ENCODE measurements around the gene LRP1B.

Gene LRP1B

DNA sequence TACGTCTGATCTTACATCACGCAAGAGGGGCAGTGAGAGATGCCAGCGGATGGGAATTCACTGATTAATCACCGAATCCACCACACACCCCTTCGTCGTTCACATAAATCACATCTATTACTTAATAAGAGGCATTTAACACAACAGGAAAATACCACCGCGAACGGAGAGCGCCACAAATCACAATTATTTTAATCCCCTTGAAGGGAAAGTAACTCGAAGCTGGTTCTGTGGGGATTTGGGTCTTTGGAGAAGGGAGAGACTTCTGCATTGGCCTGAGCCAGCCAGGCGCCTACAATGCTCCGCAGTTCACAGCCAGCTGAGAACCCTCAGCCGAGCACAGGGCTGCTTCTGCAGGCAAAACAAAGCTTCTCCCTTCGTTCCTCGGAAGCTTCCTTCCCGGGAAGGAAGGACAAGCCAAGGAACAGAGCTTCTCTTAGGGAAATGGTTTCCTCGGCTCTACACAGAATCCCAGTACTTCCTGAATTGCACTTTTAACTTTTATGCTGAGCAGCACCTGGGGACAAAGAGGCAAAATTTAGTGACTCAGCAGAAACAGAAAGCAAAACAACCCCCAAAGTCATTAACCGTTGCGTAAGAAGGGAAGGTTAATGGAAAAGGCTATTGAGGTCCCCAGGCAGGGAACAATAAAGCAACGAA, at the start of gene LRP1B:
LRP1B (minus strand) TSS at position 7 of the 660 bp plus-strand sequence. CDS start 287 bp downstream, outside the sequence.
- DNase-seq = no peak

DNA sequence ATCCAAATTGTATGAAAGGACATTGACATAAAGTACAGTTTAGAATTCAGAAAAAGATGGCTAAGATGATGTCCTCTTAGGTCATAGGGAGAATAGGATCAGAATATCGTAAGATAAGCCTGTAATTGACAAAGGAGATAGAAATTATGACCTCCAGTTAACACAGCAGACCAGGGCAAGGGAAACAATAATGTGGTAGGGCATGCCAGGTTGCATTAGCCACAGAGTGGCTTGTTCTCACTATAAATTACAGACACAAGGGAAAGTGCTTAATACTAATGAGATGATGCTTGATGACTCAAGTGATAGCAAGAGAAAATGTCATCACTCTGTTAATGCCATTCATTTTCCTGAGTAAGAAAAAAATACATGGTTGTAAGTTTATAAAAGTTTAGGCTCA, 48.9 kb upstream of the LRP1B start:
- DNase-seq = no peak

GRCh38 chr2:142178604-142179003, 47.8 kb upstream of the LRP1B start:
- no peak for DNase-seq

- DNase-seq = no peak
Measured at GRCh38 chr2:142176941-142177340, 46.1 kb upstream of the LRP1B start.

DNA sequence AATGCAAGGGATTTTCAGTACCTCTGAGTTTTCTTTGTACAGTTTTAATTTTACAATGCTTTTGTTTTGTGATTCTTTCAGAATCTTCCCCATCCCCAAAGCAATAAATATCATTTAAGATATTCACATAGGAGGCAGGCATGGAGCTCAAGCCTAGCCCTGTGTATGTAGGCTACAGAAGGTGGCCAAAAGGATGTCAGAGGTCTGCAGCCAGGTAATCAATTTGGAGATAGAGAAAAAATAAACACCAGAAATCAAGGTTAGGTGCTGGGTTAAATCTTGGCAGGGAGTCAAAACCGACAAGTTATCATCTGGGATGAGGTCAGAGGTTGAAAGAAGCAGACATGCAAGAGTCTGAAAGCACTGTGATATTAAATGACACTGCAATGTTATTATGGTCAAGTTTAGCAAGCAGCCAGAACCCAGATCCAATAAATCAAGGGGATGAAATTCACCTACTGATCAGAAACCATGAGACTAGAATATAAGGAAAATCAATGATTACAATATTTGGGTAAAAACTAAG, 45.1 kb upstream of the LRP1B start:
- DNase-seq = no peak

DNA sequence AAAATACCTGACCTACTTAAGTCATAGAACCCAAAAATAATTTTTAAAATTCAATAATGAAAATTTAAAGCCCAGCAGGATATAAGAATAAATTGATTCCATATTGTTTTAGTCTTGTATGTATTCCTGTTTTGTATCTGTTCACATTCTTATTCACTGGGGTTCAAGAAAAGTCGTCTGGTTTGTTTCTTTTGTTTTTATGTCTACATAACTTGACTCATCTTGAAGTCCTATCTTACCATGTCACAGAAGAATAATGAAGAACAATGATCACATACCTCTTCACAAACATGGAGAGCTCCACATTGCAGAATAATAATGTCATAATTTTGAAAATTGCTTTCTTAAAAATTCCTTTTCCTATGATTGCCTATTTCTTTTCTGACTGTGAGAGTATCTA, 43.4 kb upstream of the LRP1B start:
- DNase-seq = no peak

DNA sequence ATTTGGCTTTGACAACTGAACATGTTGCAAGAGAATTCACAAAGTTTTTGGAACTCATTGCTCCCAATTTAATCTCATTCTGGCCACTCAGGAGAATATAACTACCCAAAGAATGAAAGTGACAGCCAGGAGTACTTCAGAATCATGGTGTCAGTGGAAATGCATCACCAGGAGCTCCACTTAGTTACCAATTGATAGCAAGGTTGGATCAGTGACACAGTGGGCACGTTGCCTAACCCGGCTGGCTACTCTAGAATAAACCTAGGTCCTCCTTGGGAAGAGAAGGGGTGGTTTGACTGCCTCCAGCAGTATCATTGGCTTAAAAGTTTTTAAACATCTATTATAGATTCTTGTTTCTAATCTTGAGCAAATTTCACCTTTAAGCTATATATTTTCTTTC, 40.0 kb upstream of the LRP1B start:
- no peak for DNase-seq

DNA sequence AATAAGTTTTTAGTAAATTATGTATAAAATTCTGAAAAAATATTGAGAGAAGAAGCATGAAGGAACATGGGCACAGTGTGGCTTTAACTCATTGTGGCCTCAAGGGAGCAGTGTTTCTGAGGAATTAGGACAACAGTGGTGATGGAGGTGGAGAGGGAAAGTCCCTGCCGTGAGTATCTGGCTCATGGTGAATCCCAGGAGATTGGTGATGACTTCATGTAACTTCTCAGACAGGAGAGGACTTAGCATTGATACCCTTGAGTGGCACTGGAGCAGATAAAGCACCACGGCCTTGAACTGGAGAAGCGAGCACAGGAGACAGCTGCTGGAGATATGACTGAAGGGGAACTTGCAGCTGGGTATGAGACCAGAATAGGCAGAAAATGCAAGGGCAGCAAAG, 35.0 kb upstream of the LRP1B start:
- DNase-seq = no peak

GRCh38 chr2:142153601-142154000, 22.8 kb upstream of the LRP1B start:
- DNase-seq = no peak

GRCh38 chr2:142150453-142150852, 19.6 kb upstream of the LRP1B start:
- DNase-seq = no peak

DNA sequence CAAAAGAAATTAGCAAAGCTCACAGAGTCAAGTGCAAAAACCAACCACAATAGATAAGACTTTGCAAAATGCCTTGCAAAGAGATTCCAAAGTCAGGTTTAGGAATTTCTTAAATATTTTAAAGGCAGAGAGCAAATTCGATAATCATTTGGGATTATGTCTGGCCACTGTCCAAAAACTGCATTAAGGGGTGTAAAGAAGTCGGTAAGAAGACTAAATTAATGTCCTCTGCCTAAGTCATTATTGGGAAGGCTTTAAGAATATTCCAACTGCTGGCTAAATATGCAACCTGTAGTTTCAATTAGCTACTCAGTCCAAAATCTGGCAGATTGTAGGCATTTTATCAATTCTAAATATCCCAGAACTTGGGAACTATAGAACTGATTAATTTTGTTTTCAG, 13.7 kb upstream of the LRP1B start:
- no peak for DNase-seq

- no peak for DNase-seq
Measured at GRCh38 chr2:142142595-142142994, 11.8 kb upstream of the LRP1B start.

DNA sequence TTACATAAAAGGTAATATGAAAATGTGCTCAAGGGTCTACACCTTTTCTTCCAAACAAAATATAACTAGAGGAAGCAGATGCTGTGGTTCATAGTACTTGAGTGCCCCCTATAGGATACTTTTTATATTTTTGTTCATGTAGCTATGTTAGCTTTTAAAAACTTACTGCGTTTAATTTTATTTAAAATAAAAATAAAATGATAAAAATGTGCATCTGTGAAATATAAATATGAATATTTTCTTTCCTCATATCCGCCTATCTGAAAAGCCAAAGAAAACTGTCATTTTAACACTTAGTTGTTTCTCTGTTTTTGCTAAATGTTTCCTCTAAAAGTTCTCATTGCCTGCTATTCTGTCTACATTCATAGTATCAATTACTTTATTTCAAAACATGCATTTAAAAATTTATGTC, 9.6 kb upstream of the LRP1B start:
- DNase-seq = no peak

- no peak for DNase-seq
Measured at GRCh38 chr2:142139384-142139783, 8.6 kb upstream of the LRP1B start.

DNA sequence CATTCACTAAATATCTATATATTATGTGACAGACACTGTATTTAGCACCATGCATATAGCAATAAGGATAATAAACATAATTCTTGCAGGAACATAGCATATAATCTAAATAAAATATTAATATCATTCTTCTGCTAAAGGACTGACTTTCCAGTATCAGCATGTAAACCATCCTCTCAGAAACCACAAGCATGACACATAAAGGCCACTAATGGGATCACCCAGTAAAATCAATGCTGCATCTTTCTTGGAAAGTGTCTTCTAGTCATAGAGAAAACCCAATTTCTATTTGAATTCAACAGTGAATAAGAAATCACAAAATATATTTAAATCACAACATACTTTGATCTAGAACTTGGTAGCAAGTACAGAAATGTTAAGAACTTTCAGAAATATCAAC, 5.8 kb upstream of the LRP1B start:
- no peak for DNase-seq

DNA sequence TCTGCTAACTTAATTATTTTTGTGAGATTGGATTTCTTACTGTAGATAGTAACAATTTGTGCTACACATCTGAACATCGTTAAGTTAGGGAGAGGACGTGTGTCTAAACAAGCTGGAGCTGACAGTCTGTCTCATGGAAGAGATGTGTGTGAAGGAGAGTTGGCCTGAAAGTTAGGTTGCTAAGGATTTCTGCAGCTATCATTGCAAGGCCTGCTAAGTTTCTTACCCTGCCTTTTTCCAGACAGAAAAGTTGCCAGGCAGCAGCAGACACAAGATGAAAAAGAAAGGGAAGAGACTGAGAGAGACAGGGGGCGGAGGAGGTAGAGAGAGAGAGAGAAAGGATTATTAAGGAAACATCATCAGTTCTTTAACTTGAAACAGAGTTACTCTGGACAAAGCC, 4.1 kb upstream of the LRP1B start:
- DNase-seq = no peak

DNA sequence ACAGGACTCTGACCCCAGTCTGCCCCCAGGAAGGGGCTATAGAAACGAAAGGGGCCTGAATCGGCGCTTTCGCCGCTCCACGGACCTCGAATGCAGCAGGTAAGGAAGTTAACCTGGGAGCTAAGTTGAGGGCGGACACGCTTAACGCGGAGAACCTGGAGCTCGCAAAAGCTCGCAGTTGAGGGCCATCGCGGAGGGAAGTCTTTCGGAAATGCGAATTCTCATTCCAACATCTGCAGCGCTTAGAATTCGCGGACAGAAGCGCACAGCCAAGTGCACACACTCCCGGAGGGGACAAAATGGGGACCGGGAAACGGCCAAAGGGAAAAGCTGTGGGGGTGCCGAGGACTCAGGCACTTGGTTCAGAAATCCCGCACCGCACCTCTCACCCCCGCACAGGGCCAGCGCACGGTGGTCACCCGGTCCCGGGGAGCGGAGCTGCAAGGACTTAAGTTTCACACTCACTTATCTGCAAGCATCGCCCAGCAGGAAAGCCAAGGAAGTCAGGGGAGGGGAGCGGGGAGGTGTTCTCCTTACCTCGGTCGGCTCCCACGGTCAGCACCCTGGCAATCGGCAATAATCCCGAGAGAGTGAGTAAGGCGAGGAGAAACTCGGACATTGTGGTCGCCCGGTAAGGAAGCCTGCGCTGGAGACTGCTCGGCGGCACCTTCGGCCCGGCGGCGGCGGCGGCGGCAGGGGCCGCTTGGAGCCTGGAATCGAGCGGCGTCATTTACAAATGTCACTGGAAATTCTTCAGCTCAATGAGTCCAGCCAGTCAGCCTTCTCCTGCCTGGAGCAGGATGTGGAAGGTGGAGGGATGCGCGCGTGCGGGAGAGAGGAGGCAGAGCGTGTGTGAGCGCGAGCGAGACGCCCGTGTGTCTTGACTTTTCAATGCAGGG, 456 bp downstream of the LRP1B start:
- no peak for DNase-seq

- DNase-seq = no peak
Measured at GRCh38 chr2:142128105-142128504, 2.7 kb downstream of the LRP1B start.

GRCh38 chr2:142127248-142127647, 3.6 kb downstream of the LRP1B start:
- DNase-seq = no peak

GRCh38 chr2:142124706-142125105, 6.1 kb downstream of the LRP1B start:
- no peak for DNase-seq

GRCh38 chr2:142119347-142119746, 11.5 kb downstream of the LRP1B start:
- DNase-seq = no peak

DNA sequence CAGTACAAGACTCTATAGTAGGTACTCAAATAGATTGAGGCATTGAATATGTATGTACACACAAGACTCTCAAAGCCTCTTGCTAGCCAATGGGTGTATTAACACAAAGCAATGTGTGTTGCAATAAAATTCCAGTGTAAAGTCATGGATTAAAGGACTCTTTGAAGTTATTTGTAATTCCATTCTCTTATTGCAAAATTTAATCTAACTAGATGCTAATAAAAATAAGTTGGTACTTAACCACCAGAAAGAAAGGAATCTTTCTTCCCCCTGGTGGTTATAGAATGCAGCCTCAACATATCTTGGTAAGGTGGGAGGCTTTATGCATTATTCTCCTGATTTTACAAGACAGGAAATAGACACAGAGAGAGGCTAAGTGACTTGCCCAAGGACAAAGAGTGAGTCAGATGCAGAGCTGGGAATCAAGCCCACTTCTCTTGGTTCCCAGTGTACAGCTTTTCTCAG, 18.0 kb downstream of the LRP1B start:
- no peak for DNase-seq

- no peak for DNase-seq
Measured at GRCh38 chr2:142104134-142104758, 26.6 kb downstream of the LRP1B start.

DNA sequence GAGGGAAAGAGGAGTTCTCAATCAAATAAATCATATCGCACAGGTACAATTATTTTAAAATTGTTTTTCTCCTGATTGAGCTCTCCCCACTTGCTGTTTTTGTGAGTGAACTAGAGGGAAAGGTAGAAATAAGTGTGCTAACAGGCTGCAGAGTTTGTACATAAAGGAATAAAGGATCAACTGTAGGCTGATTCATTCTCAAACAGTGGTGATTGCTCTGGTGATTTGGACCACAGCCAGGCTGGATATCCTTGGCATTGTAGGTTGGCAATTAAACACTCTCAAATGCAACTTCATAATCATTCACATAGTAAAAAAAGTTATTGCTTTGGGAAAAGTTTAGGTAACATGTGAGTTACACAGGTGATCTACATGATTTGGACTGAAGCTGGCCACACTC, 29.8 kb downstream of the LRP1B start:
- DNase-seq = no peak

All from CD4-positive, alpha-beta T cell treated with Interferon alpha-2 for 1 hour (primary cell).